Adrenal gland (tissue), 12 donors: ENCODE measurements around the gene SLC36A1. TPM values are rescaled to one million over a fixed set of nuclear protein-coding genes. Genes with fewer than 3 reads are reported as not detected.

Experiments
- DNase-seq, 7 donors: peaks; one replicate each; pipeline ENCODE4 v3.0.0-alpha.2; 2019 to 2020
- H3K27ac ChIP-seq, 5 donors: fragments of 200-600 bp; sonication (generic) in 4 of 5; 1 replicate in 3 of 5; 2 replicates in 2 of 5; pipeline versions ENCODE4 v1.5.1 to v1.8.0; 2016 to 2020; ENCODE audit warnings: mild to moderate bottlenecking in 1 of 5
- H3K27me3 ChIP-seq: fragments of 200-600 bp; 2 replicates; pipeline ENCODE4 v1.8.0; 2021
- H3K36me3 ChIP-seq, 2 donors: fragments of 200-600 bp; replicated peaks in 1 of 2; 1 replicate in 1 of 2; 2 replicates in 1 of 2; pipeline versions ENCODE4 v1.5.1 to v1.8.0; 2018 to 2022
- H3K4me1 ChIP-seq, 2 donors: fragments of 200-600 bp; replicated peaks in 1 of 2; 1 replicate in 1 of 2; 2 replicates in 1 of 2; pipeline versions ENCODE4 v1.5.1 to v1.8.0; 2018 to 2021
- H3K4me3 ChIP-seq, 4 donors: fragments of 200-600 bp; sonication (generic) in 3 of 4; one replicate each; pipeline ENCODE4 v1.5.1; 2016 to 2018
- H3K9me3 ChIP-seq, 3 donors: fragments of 200-600 bp; sonication (generic) in 1 of 3; replicated peaks in 1 of 3; 1 replicate in 2 of 3; 2 replicates in 1 of 3; pipeline versions ENCODE4 v1.5.1 to v1.8.0; 2016 to 2021
- POLR2A ChIP-seq, 2 donors: fragments of 450-650 bp; IDR thresholded peaks; one replicate each; pipeline ENCODE4 v1.6.1; 2017; ENCODE audit warnings: antibody characterized with exemption in 2 of 2, mild to moderate bottlenecking in 2 of 2, moderate library complexity in 1 of 2
- WGBS, 4 donors: extraction: QIAGEN DNeasy Blood & Tissue Kit in 2 of 4; methylation state at CpG; one replicate each; pipeline versions ENCODE4 v1.1.5 to v1.1.7; 2013 to 2017; 5-methylcytosine and 5-hydroxymethylcytosine counted together
- intact Hi-C, 2 donors: fragments of 100-400 bp; cut with DNase I; formaldehyde crosslinking; loops; one replicate each; pipeline versions ENCODE4 v1.14.1 to v1.15.0; 2022 to 2023
- polyA plus RNA-seq, 3 donors: library from polyadenylated mRNA; stranded (reverse); fragments of 200-250 nt in 2 of 3; fragments of 350-450 nt in 1 of 3; fragmentation: Illumina TruSeq in 1 of 3; extraction: RNeasy Lipid Tissue Mini Kit (QIAGEN cat#74804) in 1 of 3; gene quantifications; one replicate each; pipeline ENCODE4 v1.2.3, GENCODE V29; 2013 to 2014
- total RNA-seq, 9 donors: library from RNA; depleted of rRNA in 4 of 9; stranded (reverse); fragments of >200 nt in 4 of 9; fragments of 120-200 nt in 1 of 9; fragmentation: NEBNext Ultra II Directional in 1 of 9; extraction: Animal tissue kit (Norgen Biotek cat#: 25700) in 1 of 9; gene quantifications; one replicate each; pipeline versions ENCODE4 v1.1.0 to v1.2.4, GENCODE V29; 2013 to 2023
- TF ChIP-seq, protein P1 (sequence below), 6 experiments: fragments of 450-650 bp in 4 of 6; fragments of 200-600 bp in 2 of 6; sonication (generic) in 1 of 6; IDR thresholded peaks; 1 replicate in 5 of 6; 2 replicates in 1 of 6; pipeline versions ENCODE4 v1.5.1 to v1.8.0; 2016 to 2021; ENCODE audit warnings: antibody characterized with exemption in 6 of 6, mild to moderate bottlenecking in 2 of 6, moderate library complexity in 1 of 6
- donor health status: healthy with polysubstance abuse.
- donor health status: Bipolar disorder and iron deficiency.
- donor health status: DM: yes; HTN: yes; CAD: no.
- donor health status: DM: no; HTN: no; CAD: no.
- donor health status: DM: no; HTN: no; CAD: no.
- donor health status: DM: yes; HTN: yes; CAD: no.

The SLC36A1 gene
- total and polyA plus RNA-seq, 12 donors = 3.0 to 15.4 (median 9.0) TPM

DNA sequence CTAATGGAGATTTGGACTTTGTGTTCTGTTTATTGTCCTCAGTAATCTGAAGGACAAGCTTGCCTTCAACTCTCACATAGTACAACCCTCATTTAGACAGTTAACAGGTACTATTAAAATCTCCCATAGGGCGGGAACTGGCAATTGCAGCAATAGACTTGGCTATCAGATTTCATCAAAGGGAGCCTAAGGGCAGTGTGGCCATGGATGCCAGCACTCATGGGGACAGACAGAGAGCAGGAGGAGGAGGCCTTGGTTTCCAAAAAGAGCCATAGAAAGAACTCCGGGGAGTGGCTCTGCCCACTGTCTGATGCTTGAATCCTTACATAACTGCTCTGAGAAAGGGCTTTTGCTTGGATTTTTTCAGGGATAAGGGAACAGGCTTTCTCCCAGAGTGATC is 6.8 kb downstream of the SLC36A1 start:
- Histone ChIP-seq H3K36me3 (no peaks in the 10 kb centered on the region), H3K9me3 (no peaks in the 10 kb centered on the region), H3K27ac (no peak overlapping the region), H3K4me1 (peaks cover 0 to 20% of the 10 kb centered on the region in 2 donors), H3K4me3 (no peak overlapping the region), H3K27me3 (no peaks in the 10 kb centered on the region)
- DNase-seq = no peak
- 56 to 65% (median 63%) methylated on average over 2 of the region's 2 CpGs for WGBS, 4 donors
- TF ChIP-seq, protein P1, sequence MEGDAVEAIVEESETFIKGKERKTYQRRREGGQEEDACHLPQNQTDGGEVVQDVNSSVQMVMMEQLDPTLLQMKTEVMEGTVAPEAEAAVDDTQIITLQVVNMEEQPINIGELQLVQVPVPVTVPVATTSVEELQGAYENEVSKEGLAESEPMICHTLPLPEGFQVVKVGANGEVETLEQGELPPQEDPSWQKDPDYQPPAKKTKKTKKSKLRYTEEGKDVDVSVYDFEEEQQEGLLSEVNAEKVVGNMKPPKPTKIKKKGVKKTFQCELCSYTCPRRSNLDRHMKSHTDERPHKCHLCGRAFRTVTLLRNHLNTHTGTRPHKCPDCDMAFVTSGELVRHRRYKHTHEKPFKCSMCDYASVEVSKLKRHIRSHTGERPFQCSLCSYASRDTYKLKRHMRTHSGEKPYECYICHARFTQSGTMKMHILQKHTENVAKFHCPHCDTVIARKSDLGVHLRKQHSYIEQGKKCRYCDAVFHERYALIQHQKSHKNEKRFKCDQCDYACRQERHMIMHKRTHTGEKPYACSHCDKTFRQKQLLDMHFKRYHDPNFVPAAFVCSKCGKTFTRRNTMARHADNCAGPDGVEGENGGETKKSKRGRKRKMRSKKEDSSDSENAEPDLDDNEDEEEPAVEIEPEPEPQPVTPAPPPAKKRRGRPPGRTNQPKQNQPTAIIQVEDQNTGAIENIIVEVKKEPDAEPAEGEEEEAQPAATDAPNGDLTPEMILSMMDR (IDR thresholded peaks at IDR 0.05) = no peak
- TF ChIP-seq POLR2A (IDR thresholded peaks at IDR 0.05) = no peak
- intact Hi-C loops = no loop called here

DNA sequence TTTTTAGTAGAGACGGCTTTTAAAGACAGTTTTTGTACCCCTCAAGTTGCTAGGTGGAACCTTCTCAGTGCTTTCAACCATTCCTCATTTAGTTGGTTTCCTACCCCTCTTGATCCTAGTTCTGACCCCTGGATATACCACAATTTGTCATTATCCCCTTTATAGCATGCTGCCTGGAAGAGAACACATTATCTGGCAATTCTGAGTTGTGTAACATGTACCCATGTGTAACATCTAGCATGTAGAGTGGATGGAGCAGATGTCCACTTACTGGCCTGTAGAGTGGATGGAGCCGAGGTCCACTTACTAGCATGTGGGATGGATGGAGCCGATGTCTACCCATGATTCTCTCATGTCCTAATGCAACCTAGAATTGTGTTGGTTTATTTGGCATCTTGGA is 7.5 kb downstream of the SLC36A1 start:
- TF ChIP-seq, protein P1 (IDR thresholded peaks at IDR 0.05) = no peak
- TF ChIP-seq POLR2A (IDR thresholded peaks at IDR 0.05) = no peak
- WGBS, 4 donors = 85 to 96% (median 92%) methylated on average over 3 of the region's 3 CpGs
- Histone ChIP-seq H3K4me1 (peaks cover 0 to 20% of the 10 kb centered on the region in 2 donors), H3K4me3 (no peak overlapping the region), H3K36me3 (no peaks in the 10 kb centered on the region), H3K9me3 (no peaks in the 10 kb centered on the region), H3K27ac (no peak overlapping the region), H3K27me3 (no peaks in the 10 kb centered on the region)
- intact Hi-C loops = no loop called here
- no peak for DNase-seq

DNA sequence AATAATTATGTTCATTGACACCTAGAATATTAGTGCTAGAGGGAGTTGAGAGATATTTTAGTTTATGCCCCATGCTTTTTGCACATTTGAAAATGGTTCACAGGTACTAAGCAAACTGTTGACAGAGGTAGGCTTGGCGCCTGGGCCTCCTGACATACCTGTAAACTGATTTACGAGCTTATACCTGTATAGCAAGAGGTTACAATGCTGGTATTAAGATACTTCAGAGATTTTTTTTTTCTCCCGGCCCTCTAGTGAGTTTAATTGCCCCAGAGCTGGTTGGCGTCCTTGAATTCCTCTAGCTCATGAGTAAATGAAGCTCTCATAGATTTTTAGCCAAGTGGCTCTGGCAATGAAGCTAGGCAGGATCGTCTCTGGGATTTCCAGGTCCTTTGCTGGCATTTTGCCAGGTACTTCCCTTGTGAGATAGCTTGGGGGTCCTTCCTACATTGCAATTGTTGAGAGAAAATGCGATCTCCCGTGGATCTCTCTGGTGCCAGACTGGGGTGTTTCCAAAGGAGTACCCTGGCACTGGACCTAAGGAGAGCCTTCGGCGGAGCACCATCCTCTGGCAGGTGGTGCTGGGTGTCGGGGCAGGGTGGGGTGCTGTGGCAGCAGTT is 9.0 kb downstream of the SLC36A1 start:
- Histone ChIP-seq H3K4me1 (peaks cover 0 to 20% of the 10 kb centered on the region in 2 donors), H3K9me3 (no peaks in the 10 kb centered on the region), H3K4me3 (no peak overlapping the region), H3K36me3 (no peaks in the 10 kb centered on the region), H3K27me3 (no peaks in the 10 kb centered on the region), H3K27ac (no peak overlapping the region)
- 59 to 78% (median 73%) methylated on average over 10 of the region's 10 CpGs for WGBS, 4 donors
- TF ChIP-seq, protein P1 (IDR thresholded peaks at IDR 0.05) = no peak
- no peak for TF ChIP-seq POLR2A (IDR thresholded peaks at IDR 0.05)
- intact Hi-C loops = no loop called here
- peak in 4 of 7 donors; percentile 29 to 35 (median 30) for DNase-seq

DNA sequence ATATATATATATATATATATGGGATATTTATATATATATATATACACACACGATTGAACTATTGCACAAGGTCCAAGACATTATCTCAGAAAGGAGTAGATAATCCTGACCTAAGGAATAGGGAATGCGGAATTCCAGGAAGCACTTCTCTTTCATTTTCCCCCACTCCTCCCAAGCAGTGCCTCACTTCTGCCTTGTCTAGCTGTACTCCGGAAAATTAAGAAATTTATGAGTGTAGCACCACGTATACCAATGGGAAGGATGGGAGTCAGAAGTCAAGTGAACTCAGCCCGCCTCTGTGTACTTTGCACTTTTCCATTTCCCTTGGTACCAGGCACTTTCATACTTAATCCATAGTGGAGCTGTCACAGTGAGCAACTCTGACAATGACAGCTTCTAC is 10.9 kb downstream of the SLC36A1 start:
- WGBS, 4 donors = 71 to 82% (median 74%) methylated on average over 5 of the region's 5 CpGs
- no peak for DNase-seq
- TF ChIP-seq POLR2A (IDR thresholded peaks at IDR 0.05) = no peak
- TF ChIP-seq, protein P1 (IDR thresholded peaks at IDR 0.05) = no peak
- no peaks in the 10 kb centered on the region for H3K36me3 ChIP-seq
- no peak overlapping the region for H3K4me3 ChIP-seq
- no peaks in the 10 kb centered on the region for H3K9me3 ChIP-seq
- H3K27ac ChIP-seq = no peak overlapping the region
- peaks cover 0 to 10% of the 10 kb centered on the region in 2 donors for H3K4me1 ChIP-seq
- intact Hi-C loops = no loop called here
- H3K27me3 ChIP-seq = no peaks in the 10 kb centered on the region
